HepG2 (cell line): ENCODE data around the gene BMPR1B.

ENCODE experiments used
- ARID3A ChIP-seq: IDR thresholded peaks from 2 replicates; pipeline ENCODE4 v1.6.1; 2012; ENCODE audit warnings: low read depth, low read length, improper control_type of control experiment
- CEBPZ ChIP-seq: IDR thresholded peaks from 2 replicates; pipeline ENCODE4 v1.6.1; 2012; ENCODE audit warnings: low read length, improper control_type of control experiment
- CTCF ChIP-seq: sonication (generic); formaldehyde crosslinking; IDR thresholded peaks from 2 replicates; pipeline ENCODE4 v1.5.0; 2020; ENCODE audit warnings: mild to moderate bottlenecking, missing genetic modification reagents, moderate library complexity
- TBL1XR1 ChIP-seq: fragments of 150-350 bp; IDR thresholded peaks from 2 replicates; pipeline ENCODE4 v1.6.1; 2014; ENCODE audit warnings: borderline replicate concordance, low read length; ENCODE audit not compliant: partially characterized antibody
- ZBTB49 ChIP-seq: sonication (generic); formaldehyde crosslinking; IDR thresholded peaks from 2 replicates; pipeline ENCODE4 v1.4.0; 2020; ENCODE audit warnings: missing genetic modification reagents, borderline replicate concordance
- ZNF121 ChIP-seq: sonication (generic); formaldehyde crosslinking; IDR thresholded peaks from 2 replicates; pipeline ENCODE4 v1.5.0; 2020; ENCODE audit warnings: mild to moderate bottlenecking, missing genetic modification reagents

GRCh38 chr4:94925764-94926347 is 168.1 kb downstream of the BMPR1B start:
- no peak for TF ChIP-seq TBL1XR1
- TF ChIP-seq ZNF121 (CRISPR knock-in tag) = no peak
- no peak for TF ChIP-seq ZBTB49 (CRISPR knock-in tag)
- no peak for TF ChIP-seq CTCF (CRISPR knock-in tag)
- TF ChIP-seq ARID3A = no peak
- no peak for TF ChIP-seq CEBPZ
